DND-41 (cell line): ENCODE measurements around the gene TRIP12.

Source experiments
- ATAC-seq: fragments of 200-7000 bp; cut with Tn5 transposase; 3 replicates; pipeline ENCODE4 v1.9.1; 2021; ENCODE audit warnings: low read depth; ENCODE audit not compliant: insufficient read depth
- DNase-seq: peaks from one replicate; pipeline ENCODE4 v3.0.0-alpha.2; 2020
- H2AFZ ChIP-seq: 2 replicates; pipeline ENCODE4 v1.6.0; 2012; ENCODE audit warnings: low read depth, low read length
- H3K27ac ChIP-seq: 2 replicates; pipeline ENCODE4 v1.5.1; 2012; ENCODE audit warnings: low read length, inconsistent platforms
- H3K27me3 ChIP-seq: fragments of 200-600 bp; sonication (generic); 2 replicates; pipeline ENCODE4 v1.6.0; 2012; ENCODE audit warnings: low read length, mild to moderate bottlenecking, inconsistent platforms; ENCODE audit not compliant: insufficient read depth, poor library complexity
- H3K36me3 ChIP-seq: 2 replicates; pipeline ENCODE4 v1.5.1; 2012; ENCODE audit warnings: low read length, inconsistent platforms; ENCODE audit not compliant: insufficient read depth
- H3K4me1 ChIP-seq: 2 replicates; pipeline ENCODE4 v1.5.1; 2012; ENCODE audit warnings: mild to moderate bottlenecking, low read length; ENCODE audit not compliant: insufficient read depth
- H3K4me2 ChIP-seq: 2 replicates; pipeline ENCODE4 v1.6.0; 2012; ENCODE audit warnings: mild to moderate bottlenecking, moderate library complexity, low read length, inconsistent platforms; ENCODE audit not compliant: insufficient read depth
- H3K4me3 ChIP-seq, 2 experiments: fragments of 200-600 bp in 1 of 2; shearing (Covaris generic) in 1 of 2; 2 replicates each; pipeline ENCODE4 v1.5.1; 2012 to 2016; ENCODE audit warnings: inconsistent platforms in 2 of 2, low read length in 2 of 2, mild to moderate bottlenecking in 2 of 2, low read depth in 1 of 2, moderate library complexity in 1 of 2
- H3K79me2 ChIP-seq: 2 replicates; pipeline ENCODE4 v1.6.0; 2012; ENCODE audit warnings: low read length, inconsistent platforms; ENCODE audit not compliant: insufficient read depth
- H3K9ac ChIP-seq: 2 replicates; pipeline ENCODE4 v1.6.0; 2012; ENCODE audit warnings: low read depth, mild to moderate bottlenecking, inconsistent platforms, low read length, moderate library complexity
- H3K9me3 ChIP-seq: 2 replicates; pipeline ENCODE4 v1.5.1; 2012; ENCODE audit warnings: low read length, moderate library complexity, mild to moderate bottlenecking, inconsistent platforms; ENCODE audit not compliant: insufficient read depth, severe bottlenecking
- H4K20me1 ChIP-seq: 2 replicates; pipeline ENCODE4 v1.6.0; 2012; ENCODE audit warnings: low read length; ENCODE audit not compliant: insufficient read depth
- CTCF ChIP-seq: IDR thresholded peaks from 2 replicates; pipeline ENCODE4 v1.5.1; 2012; ENCODE audit warnings: borderline replicate concordance, low read length, moderate library complexity, mild to moderate bottlenecking; ENCODE audit not compliant: poor library complexity, severe bottlenecking; ENCODE audit errors: extremely low read depth
- EZH2 ChIP-seq: IDR thresholded peaks from 3 replicates; pipeline ENCODE4 v1.6.1; 2012; ENCODE audit warnings: borderline replicate concordance, low read depth, mild to moderate bottlenecking, moderate library complexity, low read length, inconsistent platforms; ENCODE audit not compliant: severe bottlenecking

TRIP12 gene

GRCh38 chr2:229832510-229832898 lies 89.3 kb downstream of the TRIP12 start:
- no peak overlapping the region for H3K4me2 ChIP-seq
- ATAC-seq (no peak), DNase-seq (no peak)
- no peak overlapping the region for H3K9ac ChIP-seq
- peaks cover 31% of the 10 kb centered on the region for H3K79me2 ChIP-seq
- H4K20me1 ChIP-seq = peaks cover 9% of the 10 kb centered on the region; the same call in 1 of the 2 replicates
- TF ChIP-seq CTCF = no peak
- TF ChIP-seq EZH2 = no peak
- no peak overlapping the region for H2AFZ ChIP-seq
- H3K27ac ChIP-seq = no peak overlapping the region
- no peak overlapping the region for H3K4me3 ChIP-seq
- H3K27me3 ChIP-seq = no peaks in the 10 kb centered on the region
- H3K9me3 ChIP-seq = no peaks in the 10 kb centered on the region
- H3K36me3 ChIP-seq = peaks cover 58% of the 10 kb centered on the region
- H3K4me1 ChIP-seq = peaks cover 30% of the 10 kb centered on the region

GRCh38 chr2:229831805-229832509 lies 89.9 kb downstream of the TRIP12 start:
- no peak overlapping the region for H3K4me3 ChIP-seq
- peaks cover 28% of the 10 kb centered on the region for H3K4me1 ChIP-seq
- no peak for ATAC-seq
- no peak overlapping the region for H3K4me2 ChIP-seq
- no peaks in the 10 kb centered on the region for H3K9me3 ChIP-seq
- H3K79me2 ChIP-seq = peaks cover 31% of the 10 kb centered on the region
- H3K27me3 ChIP-seq = no peaks in the 10 kb centered on the region
- no peak overlapping the region; the same call in 1 of the 2 replicates for H3K27ac ChIP-seq
- peaks cover 9% of the 10 kb centered on the region; the same call in 1 of the 2 replicates for H4K20me1 ChIP-seq
- DNase-seq = no peak
- H3K36me3 ChIP-seq = peaks cover 61% of the 10 kb centered on the region
- H2AFZ ChIP-seq = no peak overlapping the region
- TF ChIP-seq EZH2 = no peak
- TF ChIP-seq CTCF = no peak
- H3K9ac ChIP-seq = no peak overlapping the region

GRCh38 chr2:229825476-229825875 lies 96.3 kb downstream of the TRIP12 start:
- Histone ChIP-seq H3K4me1 (no peaks in the 10 kb centered on the region), H3K36me3 (peaks cover 64% of the 10 kb centered on the region), H3K9me3 (no peaks in the 10 kb centered on the region), H3K27ac (no peak overlapping the region), H3K4me3 (no peak overlapping the region), H4K20me1 (no peaks in the 10 kb centered on the region), H3K27me3 (no peaks in the 10 kb centered on the region), H3K9ac (no peak overlapping the region), H3K79me2 (no peaks in the 10 kb centered on the region), H2AFZ (no peak overlapping the region), H3K4me2 (no peak overlapping the region)
- DNase-seq = no peak
- no peak for TF ChIP-seq CTCF
- no peak for TF ChIP-seq EZH2
- ATAC-seq = no peak

GRCh38 chr2:229821316-229821715 lies 100.5 kb downstream of the TRIP12 start:
- H3K27me3 ChIP-seq = no peaks in the 10 kb centered on the region
- H3K79me2 ChIP-seq = no peaks in the 10 kb centered on the region
- TF ChIP-seq EZH2 = no peak
- no peak for TF ChIP-seq CTCF
- H3K9me3 ChIP-seq = no peaks in the 10 kb centered on the region
- no peaks in the 10 kb centered on the region for H4K20me1 ChIP-seq
- H3K36me3 ChIP-seq = peaks cover 61% of the 10 kb centered on the region
- H3K4me2 ChIP-seq = no peak overlapping the region
- H2AFZ ChIP-seq = no peak overlapping the region
- ATAC-seq = no peak
- no peaks in the 10 kb centered on the region for H3K4me1 ChIP-seq
- no peak overlapping the region for H3K27ac ChIP-seq
- no peak overlapping the region for H3K4me3 ChIP-seq
- no peak overlapping the region for H3K9ac ChIP-seq
- DNase-seq = no peak
